Thyroid gland (tissue), 4 donors: ENCODE measurements around the gene JAG2.

Source experiments
- CTCF ChIP-seq, 6 experiments: fragments of 200-600 bp in 3 of 6; fragments of 450-650 bp in 3 of 6; sonication (generic) in 3 of 6; IDR thresholded peaks; one replicate each; pipeline ENCODE4 v1.5.1; 2016 to 2019; ENCODE audit warnings: antibody characterized with exemption in 6 of 6, mild to moderate bottlenecking in 2 of 6, inconsistent platforms in 1 of 6, moderate library complexity in 1 of 6
- POLR2A ChIP-seq, 2 donors: fragments of 450-650 bp; IDR thresholded peaks; one replicate each; pipeline ENCODE4 v1.6.1; 2017; ENCODE audit warnings: antibody characterized with exemption in 2 of 2, mild to moderate bottlenecking in 2 of 2, moderate library complexity in 1 of 2

- TF ChIP-seq CTCF (IDR thresholded peaks at IDR 0.05) (no peak), POLR2A (IDR thresholded peaks at IDR 0.05) (no peak)
Measured at GRCh38 chr14:105184461-105184860, 15.9 kb upstream of the JAG2 start.
